ENCODE data around the gene TRAF3IP1.

DNA sequence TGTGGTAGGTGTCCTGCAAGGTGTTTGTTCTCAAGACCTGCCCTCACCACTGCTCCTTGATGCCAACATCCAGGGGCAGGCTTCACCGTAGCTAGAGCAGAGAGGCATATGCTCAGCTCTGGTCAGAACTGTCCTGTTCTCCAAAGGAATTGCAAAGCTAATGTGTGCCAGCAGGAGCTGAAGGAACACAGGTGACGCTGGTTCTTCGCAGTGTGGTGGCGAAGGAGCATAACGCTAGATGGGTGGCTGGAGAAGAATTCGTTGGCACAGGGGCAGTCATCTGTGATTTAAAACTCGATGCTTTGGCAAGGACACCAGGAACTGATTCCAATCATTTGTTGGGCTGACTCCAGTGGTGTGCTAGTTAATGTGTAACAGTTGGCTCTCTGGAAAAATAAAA is 20.5 kb upstream of the TRAF3IP1 start:
- TF ChIP-seq, protein P1, sequence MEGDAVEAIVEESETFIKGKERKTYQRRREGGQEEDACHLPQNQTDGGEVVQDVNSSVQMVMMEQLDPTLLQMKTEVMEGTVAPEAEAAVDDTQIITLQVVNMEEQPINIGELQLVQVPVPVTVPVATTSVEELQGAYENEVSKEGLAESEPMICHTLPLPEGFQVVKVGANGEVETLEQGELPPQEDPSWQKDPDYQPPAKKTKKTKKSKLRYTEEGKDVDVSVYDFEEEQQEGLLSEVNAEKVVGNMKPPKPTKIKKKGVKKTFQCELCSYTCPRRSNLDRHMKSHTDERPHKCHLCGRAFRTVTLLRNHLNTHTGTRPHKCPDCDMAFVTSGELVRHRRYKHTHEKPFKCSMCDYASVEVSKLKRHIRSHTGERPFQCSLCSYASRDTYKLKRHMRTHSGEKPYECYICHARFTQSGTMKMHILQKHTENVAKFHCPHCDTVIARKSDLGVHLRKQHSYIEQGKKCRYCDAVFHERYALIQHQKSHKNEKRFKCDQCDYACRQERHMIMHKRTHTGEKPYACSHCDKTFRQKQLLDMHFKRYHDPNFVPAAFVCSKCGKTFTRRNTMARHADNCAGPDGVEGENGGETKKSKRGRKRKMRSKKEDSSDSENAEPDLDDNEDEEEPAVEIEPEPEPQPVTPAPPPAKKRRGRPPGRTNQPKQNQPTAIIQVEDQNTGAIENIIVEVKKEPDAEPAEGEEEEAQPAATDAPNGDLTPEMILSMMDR (IDR thresholded peaks at IDR 0.05; ENCODE audit: poor library complexity, severe bottlenecking): no peak
- no peak for TF ChIP-seq POLR2AphosphoS5 (IDR thresholded peaks at IDR 0.05)
- no peak for TF ChIP-seq RAD21 (conservative IDR thresholded peaks at IDR 0.05)
- no peak for TF ChIP-seq TAF1 (IDR thresholded peaks at IDR 0.05; ENCODE audit: low read depth)
- no peak for TF ChIP-seq MXI1 (conservative IDR thresholded peaks at IDR 0.05; ENCODE audit: poor library complexity, severe bottlenecking)
- TF ChIP-seq EZH2 (IDR thresholded peaks at IDR 0.05; ENCODE audit: borderline replicate concordance, insufficient read depth, low read length, poor library complexity, severe bottlenecking): no peak

All from neural cell (in vitro differentiated cells).